Body of pancreas (tissue), 4 donors: ENCODE measurements around the gene CCNA1. TPM values are rescaled to one million over a fixed set of nuclear protein-coding genes. Genes with fewer than 3 reads are reported as not detected.

Experiments used
- ATAC-seq: fragments of 150-250 bp; one replicate; pipeline ENCODE4 v1.9.1; 2016
- DNase-seq, 4 donors: peaks; one replicate each; pipeline ENCODE4 v3.0.0-alpha.2; 2019
- H3K27ac ChIP-seq, 4 donors: fragments of 200-600 bp; sonication (generic); 1 replicate in 3 of 4; 2 replicates in 1 of 4; pipeline versions ENCODE4 v1.5.1 to v1.6.1; 2016 to 2019; ENCODE audit warnings: mild to moderate bottlenecking in 1 of 4, mixed read lengths in 1 of 4, moderate library complexity in 1 of 4
- H3K27me3 ChIP-seq, 2 donors: fragments of 200-600 bp; sonication (generic); one replicate each; pipeline ENCODE4 v1.6.0; 2016; ENCODE audit warnings: mild to moderate bottlenecking in 1 of 2
- H3K36me3 ChIP-seq, 2 donors: fragments of 200-600 bp; sonication (generic); replicated peaks in 1 of 2; 2 replicates each; pipeline ENCODE4 v1.5.1; 2016; ENCODE audit warnings: low read depth in 2 of 2; ENCODE audit not compliant: insufficient read depth in 1 of 2
- H3K4me1 ChIP-seq: fragments of 200-600 bp; sonication (generic); one replicate; pipeline ENCODE4 v1.6.0; 2016
- H3K4me3 ChIP-seq, 2 donors: fragments of 200-600 bp; sonication (generic); 1 replicate in 1 of 2; 2 replicates in 1 of 2; pipeline ENCODE4 v1.5.1; 2016 to 2019
- H3K9me3 ChIP-seq, 3 donors: fragments of 200-600 bp; sonication (generic); 1 replicate in 2 of 3; 2 replicates in 1 of 3; pipeline ENCODE4 v1.5.1; 2016
- POLR2A ChIP-seq, 3 donors: fragments of 450-650 bp; IDR thresholded peaks; one replicate each; pipeline ENCODE4 v1.6.1; 2016; ENCODE audit warnings: antibody characterized with exemption in 3 of 3, mild to moderate bottlenecking in 2 of 3
- WGBS, 2 donors: methylation state at CpG; one replicate each; pipeline ENCODE4 v1.1.5; 2017; 5-methylcytosine and 5-hydroxymethylcytosine counted together
- intact Hi-C: fragments of 100-400 bp; cut with DNase I; formaldehyde crosslinking; loops from one replicate; pipeline ENCODE4 v1.15.1; 2023
- total RNA-seq, 2 donors: library from RNA; depleted of rRNA; stranded (reverse); fragments of >200 nt; gene quantifications; one replicate each; pipeline ENCODE4 v1.1.0, GENCODE V29; 2016
- TF ChIP-seq, protein P1 (sequence below), 7 experiments: fragments of 450-650 bp in 4 of 7; fragments of 200-600 bp in 3 of 7; sonication (generic) in 3 of 7; IDR thresholded peaks; one replicate each; pipeline ENCODE4 v1.5.1; 2016 to 2019; ENCODE audit warnings: antibody characterized with exemption in 7 of 7

The CCNA1 gene
- total RNA-seq, 2 donors from 2014 or later: not detected

DNA sequence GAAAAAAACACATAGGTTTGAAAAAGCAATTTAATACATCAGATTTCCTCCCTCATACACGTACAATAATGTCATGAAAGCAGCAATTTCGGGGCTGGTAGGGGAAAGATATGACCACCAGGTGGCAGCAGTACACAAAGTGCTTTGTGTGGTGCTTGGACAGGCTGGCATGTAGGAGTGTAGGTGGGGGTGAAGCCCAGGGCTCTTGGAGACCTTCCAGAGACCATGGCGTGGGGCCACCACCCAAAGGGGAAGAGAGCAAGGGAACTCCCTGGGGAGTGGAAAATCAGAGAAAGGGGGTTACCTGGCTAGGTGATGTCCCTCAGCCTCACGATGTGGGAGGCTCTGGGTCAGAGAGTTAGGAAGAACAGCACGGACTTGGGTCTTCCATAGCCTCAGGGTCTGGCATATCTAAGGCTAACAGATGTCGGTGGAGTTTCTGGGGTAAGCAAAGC is 11.8 kb upstream of the CCNA1 start:
- H3K27me3 ChIP-seq: peaks cover 0 to 6% of the 10 kb centered on the region in 2 donors
- intact Hi-C loops: no loop called here
- 25 to 33% methylated on average over 6 of the region's 6 CpGs for WGBS, 2 donors
- H3K27ac ChIP-seq: no peak overlapping the region
- H3K4me3 ChIP-seq: no peak overlapping the region
- TF ChIP-seq POLR2A (IDR thresholded peaks at IDR 0.05): no peak
- TF ChIP-seq, protein P1, sequence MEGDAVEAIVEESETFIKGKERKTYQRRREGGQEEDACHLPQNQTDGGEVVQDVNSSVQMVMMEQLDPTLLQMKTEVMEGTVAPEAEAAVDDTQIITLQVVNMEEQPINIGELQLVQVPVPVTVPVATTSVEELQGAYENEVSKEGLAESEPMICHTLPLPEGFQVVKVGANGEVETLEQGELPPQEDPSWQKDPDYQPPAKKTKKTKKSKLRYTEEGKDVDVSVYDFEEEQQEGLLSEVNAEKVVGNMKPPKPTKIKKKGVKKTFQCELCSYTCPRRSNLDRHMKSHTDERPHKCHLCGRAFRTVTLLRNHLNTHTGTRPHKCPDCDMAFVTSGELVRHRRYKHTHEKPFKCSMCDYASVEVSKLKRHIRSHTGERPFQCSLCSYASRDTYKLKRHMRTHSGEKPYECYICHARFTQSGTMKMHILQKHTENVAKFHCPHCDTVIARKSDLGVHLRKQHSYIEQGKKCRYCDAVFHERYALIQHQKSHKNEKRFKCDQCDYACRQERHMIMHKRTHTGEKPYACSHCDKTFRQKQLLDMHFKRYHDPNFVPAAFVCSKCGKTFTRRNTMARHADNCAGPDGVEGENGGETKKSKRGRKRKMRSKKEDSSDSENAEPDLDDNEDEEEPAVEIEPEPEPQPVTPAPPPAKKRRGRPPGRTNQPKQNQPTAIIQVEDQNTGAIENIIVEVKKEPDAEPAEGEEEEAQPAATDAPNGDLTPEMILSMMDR (IDR thresholded peaks at IDR 0.05): peak; percentile 63 to 80 (median 73)
- DNase-seq: peak; percentile 67 to 77 (median 74)
- no peaks in the 10 kb centered on the region for H3K9me3 ChIP-seq
- peak; percentile 81 for ATAC-seq
- no peaks in the 10 kb centered on the region for H3K36me3 ChIP-seq
- H3K4me1 ChIP-seq: peaks cover 16% of the 10 kb centered on the region

DNA sequence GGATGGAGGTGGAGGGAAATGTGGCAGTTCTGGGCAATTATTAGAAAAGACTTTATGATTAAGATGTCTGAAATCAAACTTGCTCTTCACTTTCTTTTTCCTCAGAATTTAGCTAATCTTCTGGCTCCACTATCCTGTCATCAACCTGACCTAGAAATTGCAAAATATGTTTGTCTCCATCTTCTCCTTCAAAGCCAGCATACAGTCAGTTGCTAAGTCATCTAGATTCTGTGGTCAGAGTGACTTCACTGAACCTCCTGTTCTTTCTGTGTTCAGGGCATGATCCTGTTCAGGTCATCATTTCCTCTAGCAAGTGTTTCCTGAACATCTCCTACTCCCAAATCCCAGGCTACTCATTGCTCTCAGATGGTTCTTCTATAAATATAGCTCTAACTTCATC is 10.8 kb upstream of the CCNA1 start:
- intact Hi-C loops: no loop called here
- H3K36me3 ChIP-seq: no peaks in the 10 kb centered on the region
- H3K27ac ChIP-seq: no peak overlapping the region
- no peak for ATAC-seq
- H3K9me3 ChIP-seq: no peaks in the 10 kb centered on the region
- peaks cover 16% of the 10 kb centered on the region for H3K4me1 ChIP-seq
- TF ChIP-seq POLR2A (IDR thresholded peaks at IDR 0.05): no peak
- TF ChIP-seq, protein P1 (IDR thresholded peaks at IDR 0.05): no peak
- no peak overlapping the region for H3K4me3 ChIP-seq
- no peak for DNase-seq
- peaks cover 0 to 6% of the 10 kb centered on the region in 2 donors for H3K27me3 ChIP-seq

DNA sequence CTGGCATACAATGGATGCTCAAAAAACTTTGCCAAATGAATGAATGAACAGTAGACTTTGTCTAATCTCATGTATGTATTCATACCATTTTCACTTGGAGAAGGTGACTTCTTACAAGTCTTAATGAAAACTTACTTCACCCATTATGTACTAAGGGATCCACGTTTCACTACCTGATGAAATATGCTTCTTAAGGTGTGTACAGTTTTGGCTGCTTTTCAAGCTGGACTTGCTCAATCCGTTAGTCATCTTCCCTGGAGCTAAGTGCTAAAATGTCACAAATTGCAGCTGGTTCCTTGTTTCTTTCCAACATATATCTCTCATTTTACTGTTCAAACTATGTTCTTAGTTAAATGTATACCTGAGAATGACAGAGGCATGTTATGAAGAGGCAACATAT is 4.2 kb upstream of the CCNA1 start:
- H3K27ac ChIP-seq: no peak overlapping the region
- ATAC-seq (no peak), DNase-seq (no peak)
- H3K36me3 ChIP-seq: no peaks in the 10 kb centered on the region
- no peak overlapping the region for H3K4me3 ChIP-seq
- WGBS, 2 donors: 45 to 46% methylated on average over 2 of the region's 2 CpGs
- intact Hi-C loops: no loop called here
- peaks cover 0 to 19% of the 10 kb centered on the region in 2 donors for H3K27me3 ChIP-seq
- peaks cover 28% of the 10 kb centered on the region for H3K4me1 ChIP-seq
- no peaks in the 10 kb centered on the region for H3K9me3 ChIP-seq
- no peak for TF ChIP-seq POLR2A (IDR thresholded peaks at IDR 0.05)
- TF ChIP-seq, protein P1 (IDR thresholded peaks at IDR 0.05): no peak

DNA sequence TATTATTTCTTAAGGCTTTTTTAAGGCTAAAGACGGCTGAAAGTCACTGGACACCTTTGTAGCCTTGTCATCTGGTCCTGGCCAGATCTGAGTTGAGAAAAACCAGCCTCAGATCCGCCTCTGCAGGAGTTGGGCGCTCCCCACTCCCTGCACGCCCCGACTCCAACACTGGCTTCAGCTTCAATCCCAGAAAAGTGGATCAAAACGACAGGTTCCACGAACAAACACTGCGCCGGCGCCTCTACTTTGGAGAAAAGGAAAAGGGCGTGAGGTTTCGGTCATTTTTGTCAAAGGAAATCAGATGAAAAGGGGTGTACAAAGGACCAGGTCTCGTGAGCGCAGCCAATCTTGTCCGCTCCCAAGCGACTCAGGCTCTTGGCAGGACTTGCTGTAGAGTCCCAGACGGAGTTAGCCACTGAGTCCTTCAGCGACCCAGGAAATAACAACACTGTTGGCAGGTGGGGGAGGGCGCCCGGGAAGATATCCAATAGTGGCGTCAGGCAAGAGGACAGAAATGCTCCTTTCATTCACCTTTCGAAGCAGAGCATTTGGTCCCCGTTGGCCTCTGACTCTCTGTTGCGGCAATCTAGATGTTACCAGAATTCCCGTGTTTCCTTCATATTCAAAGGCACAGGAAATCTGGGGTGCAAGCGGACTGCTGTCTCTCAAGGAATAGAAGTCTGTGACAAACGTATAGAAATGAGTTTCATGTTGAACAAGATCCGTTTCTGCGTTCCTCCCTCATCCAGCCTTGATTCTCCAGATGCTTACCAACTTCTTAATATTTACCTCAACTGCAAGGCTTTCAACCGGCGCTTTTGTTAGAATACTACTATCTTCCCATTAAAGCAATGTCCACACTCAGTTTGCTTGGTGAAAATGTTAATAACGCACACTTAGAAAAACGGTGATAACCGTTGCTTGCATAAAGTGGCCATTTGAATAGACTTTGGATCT is 1.8 kb upstream of the CCNA1 start:
- Histone ChIP-seq H3K27me3 (peaks cover 0 to 19% of the 10 kb centered on the region in 2 donors), H3K4me3 (no peak overlapping the region), H3K9me3 (no peaks in the 10 kb centered on the region), H3K36me3 (no peaks in the 10 kb centered on the region), H3K4me1 (peaks cover 28% of the 10 kb centered on the region), H3K27ac (no peak overlapping the region)
- no peak for TF ChIP-seq POLR2A (IDR thresholded peaks at IDR 0.05)
- TF ChIP-seq, protein P1 (IDR thresholded peaks at IDR 0.05): no peak
- WGBS, 2 donors: 5 to 11% methylated on average over 34 of the region's 34 CpGs
- ATAC-seq (peak; percentile 62), DNase-seq (peak; percentile 37 to 62 (median 48))
- intact Hi-C loops: no loop called here
